ENCODE results near the gene CDK5RAP3.

Gene CDK5RAP3

GRCh38 chr17:48024149-48025039, 53.5 kb downstream of the CDK5RAP3 start:
- DNase-seq (ENCODE audit: low spot score) = peak; percentile 72

DNA sequence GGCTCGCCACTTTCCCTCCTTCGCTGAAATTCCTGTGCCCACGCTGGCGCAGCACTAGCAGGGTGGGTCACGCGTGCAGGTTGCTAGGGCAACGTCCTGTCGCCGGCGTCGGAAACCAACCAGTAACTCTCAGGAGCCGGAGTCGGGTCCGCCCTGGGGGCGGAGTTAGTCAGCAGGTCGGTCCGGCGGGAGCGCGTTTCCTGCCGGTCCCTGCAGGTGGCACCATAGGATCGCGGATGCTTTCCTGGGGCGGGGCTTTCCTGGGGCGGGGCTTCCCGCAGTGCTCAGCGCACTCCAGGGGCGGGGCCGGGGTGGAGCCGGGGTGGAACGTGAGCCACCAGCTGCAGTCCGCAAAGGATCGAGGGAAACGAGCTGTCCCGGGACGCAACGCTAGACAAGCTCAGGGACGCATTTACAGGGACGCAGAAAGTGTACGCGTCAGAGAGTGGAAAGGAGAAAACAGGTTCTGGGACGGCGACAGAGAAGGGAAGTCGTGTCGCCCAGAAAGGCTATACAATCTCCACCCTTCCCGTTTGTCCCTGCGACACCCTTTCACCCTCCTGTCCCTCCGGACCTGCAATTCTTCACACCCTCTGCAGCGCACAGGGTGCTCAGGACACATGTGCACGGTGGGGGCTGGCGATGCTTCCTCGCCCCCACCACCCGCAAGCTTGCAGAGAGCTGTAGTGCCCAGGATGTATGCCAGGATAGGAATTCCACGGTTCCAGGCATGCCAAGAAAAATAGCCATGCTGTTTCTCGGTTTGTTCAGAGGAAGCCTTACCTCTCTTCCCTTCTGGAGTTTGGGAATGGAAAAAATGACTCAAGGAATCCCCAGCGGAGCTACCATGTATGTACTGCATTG, 54.4 kb downstream of the CDK5RAP3 start:
- peak; percentile 97 for DNase-seq (ENCODE audit: low spot score)

- DNase-seq (ENCODE audit: low spot score) = no peak
Observed at GRCh38 chr17:48025904-48026501, 55.1 kb downstream of the CDK5RAP3 start.

GRCh38 chr17:48026502-48027321, 55.8 kb downstream of the CDK5RAP3 start:
- peak; percentile 91 for DNase-seq (ENCODE audit: low spot score)

- no peak for DNase-seq (ENCODE audit: low spot score)
Observed at GRCh38 chr17:48027322-48027981, 56.5 kb downstream of the CDK5RAP3 start.

DNA sequence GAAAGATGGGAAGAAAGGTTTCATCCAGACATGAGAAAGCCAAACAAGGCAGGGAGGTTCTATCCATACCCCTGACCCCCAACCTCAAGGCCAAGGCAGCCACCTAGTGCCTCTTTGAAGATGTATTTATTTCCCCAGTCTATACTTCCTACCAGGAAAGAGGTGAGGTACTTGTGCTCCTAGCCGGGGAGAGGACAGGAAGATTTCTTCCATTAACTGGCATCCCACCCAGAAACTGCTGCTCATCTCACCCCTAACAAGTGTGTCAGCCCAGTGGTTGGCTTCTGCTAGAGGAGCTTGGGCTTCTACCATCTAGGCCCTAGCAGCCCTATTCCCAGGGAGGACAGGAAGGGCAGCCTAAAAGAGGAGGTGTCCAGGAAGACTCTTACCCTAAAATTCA, 57.8 kb downstream of the CDK5RAP3 start:
- DNase-seq (ENCODE audit: low spot score) = no peak

GRCh38 chr17:48030531-48030930, 59.6 kb downstream of the CDK5RAP3 start:
- no peak for DNase-seq (ENCODE audit: low spot score)
